Measurements from ENCODE around the gene IFNE. TPM values are rescaled to one million over a fixed set of nuclear protein-coding genes. Genes with fewer than 3 reads are reported as not detected.

Gene IFNE
- not detected in 2 replicates for total RNA-seq

DNA sequence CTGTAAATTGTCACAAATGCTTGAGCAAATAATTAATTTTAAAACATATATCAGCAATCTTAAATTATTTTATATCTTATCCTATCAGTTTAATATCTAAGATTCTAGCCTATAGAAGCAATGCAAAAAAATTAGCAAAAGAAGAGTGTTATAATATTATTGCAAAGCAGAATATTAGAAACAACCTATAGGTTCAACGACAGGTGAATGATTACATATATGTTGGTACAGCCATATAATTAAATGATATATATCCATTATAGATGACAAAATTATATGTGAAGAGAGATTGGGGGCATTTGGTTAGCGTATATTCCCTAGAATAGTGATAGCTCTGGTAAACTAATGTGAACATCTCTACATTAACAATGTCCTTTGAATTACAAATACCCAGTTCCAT, at the start of gene IFNE:
Gene IFNE, minus strand, starts transcription at position 101 of the 400 bp plus-strand sequence. CDS start 619 bp downstream, outside the sequence.
- no peaks in the 10 kb centered on the region for H3K9me3 Mint-ChIP-seq
- no peak for DNase-seq
- peaks cover 9% of the 10 kb centered on the region for H3K27me3 Mint-ChIP-seq
- H3K36me3 Mint-ChIP-seq (ENCODE audit: low read depth) = no peaks in the 10 kb centered on the region
- H3K4me3 Mint-ChIP-seq = no peak within 1 kb of the TSS
- H3K27ac Mint-ChIP-seq = no peak within 1 kb of the TSS
- peaks cover 2% of the 10 kb centered on the region for H3K4me1 Mint-ChIP-seq
- intact Hi-C loops (cut with micrococcal nuclease) = no loop called here

DNA sequence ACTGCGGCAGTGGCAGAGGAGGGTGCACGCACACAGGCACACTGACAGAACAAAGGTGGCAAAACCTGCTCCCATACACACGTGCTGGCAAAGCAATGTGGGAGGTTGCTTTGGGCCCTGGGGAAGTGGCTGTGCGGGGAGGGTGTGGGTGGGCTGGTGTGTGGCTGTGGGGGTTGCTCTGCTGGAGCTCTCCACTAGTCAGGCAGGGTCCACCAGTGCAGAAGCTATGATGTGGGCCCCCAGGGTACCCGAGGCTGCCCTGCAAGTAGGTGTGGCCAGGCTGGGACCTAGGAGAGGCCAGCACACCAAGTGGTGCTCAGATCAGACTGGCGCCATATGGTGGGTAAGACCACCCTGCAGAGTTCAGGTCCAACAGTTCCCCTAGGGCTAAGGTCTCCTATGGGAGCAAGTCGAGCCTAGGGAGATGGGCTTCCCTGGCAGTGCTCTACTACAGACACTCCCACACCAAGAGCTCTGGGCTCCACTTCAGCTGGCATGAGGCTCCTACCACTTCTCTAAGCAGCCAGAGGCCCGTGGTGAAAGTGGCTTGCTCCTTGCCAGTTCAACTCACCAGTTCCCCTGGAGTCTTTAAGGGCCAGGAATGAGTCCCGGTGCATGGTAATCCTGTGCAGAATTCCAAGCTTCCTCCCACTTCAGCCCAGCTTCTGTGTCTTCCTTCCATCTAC, 46.2 kb upstream of the IFNE start:
- H3K36me3 Mint-ChIP-seq (ENCODE audit: low read depth) = no peaks in the 10 kb centered on the region
- H3K9me3 Mint-ChIP-seq = peaks cover 4% of the 10 kb centered on the region
- DNase-seq = no peak
- H3K27me3 Mint-ChIP-seq = no peaks in the 10 kb centered on the region
- intact Hi-C loops (cut with micrococcal nuclease) = no loop called here
- no peak overlapping the region for H3K27ac Mint-ChIP-seq
- no peaks in the 10 kb centered on the region for H3K4me1 Mint-ChIP-seq
- H3K4me3 Mint-ChIP-seq = no peak overlapping the region

DNA sequence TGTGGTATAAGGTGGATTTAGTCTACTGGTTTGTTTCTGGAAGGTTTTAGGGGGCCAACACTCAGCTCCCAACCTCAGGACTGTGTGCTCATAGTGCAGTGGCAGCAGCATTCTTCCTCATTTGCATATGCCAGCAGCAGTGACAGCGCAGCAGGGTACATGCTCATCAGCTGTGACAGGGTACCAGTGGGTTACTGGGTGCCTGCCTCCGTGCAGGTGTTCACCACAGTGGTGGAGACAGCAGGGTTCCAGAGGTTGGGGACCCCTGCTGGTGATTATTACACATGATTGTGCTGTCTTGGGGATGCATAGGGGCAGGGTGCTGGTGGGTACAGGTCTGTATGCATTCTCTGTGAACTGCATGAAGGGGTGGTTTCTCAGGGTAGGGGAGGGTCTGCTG, 45.5 kb upstream of the IFNE start:
- Mint-ChIP-seq H3K4me1 (no peaks in the 10 kb centered on the region), H3K4me3 (no peak overlapping the region), H3K27ac (no peak overlapping the region), H3K9me3 (peaks cover 4% of the 10 kb centered on the region), H3K27me3 (no peaks in the 10 kb centered on the region), H3K36me3 (ENCODE audit: low read depth) (no peaks in the 10 kb centered on the region)
- DNase-seq = no peak
- intact Hi-C loops (cut with micrococcal nuclease) = no loop called here

GRCh38 chr9:21525174-21525573, 43.1 kb upstream of the IFNE start:
- H3K27ac Mint-ChIP-seq = no peak overlapping the region
- intact Hi-C loops (cut with micrococcal nuclease) = no loop called here
- no peak overlapping the region for H3K4me3 Mint-ChIP-seq

DNA sequence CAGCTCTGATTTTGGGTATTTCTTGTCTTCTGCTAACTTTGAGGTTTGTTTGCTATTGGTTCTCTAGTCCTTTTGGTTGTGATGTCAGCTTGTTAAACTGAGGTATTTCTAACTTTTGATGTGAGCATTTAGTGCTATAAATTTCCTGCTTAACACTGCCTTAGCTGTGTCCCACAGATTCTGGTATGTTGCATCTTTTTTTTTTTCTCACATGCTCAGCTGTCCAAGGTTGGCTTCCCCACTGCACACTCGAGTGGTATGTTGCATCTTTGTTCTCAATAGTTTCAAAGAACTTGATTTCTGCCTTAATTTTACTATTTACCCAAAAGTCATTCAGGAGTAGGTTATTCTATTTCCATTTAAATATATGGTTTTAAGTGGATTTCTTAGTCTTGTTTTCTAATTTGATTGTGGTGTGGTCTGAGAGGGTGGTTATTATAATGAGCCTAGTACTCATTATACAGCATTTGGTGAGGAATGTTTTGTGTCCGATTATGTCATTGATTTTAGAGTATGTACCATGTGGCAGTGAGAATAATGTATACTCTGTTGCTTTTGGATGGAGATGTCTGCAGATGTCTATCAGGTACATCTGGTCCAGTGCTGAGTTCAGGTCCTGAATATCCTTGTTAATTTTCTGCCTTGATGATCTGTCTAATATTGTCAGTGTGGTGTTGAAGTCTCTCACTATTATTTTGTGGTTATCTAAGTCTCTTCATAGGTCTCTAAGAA, 42.2 kb upstream of the IFNE start:
- H3K4me1 Mint-ChIP-seq = no peaks in the 10 kb centered on the region
- H3K36me3 Mint-ChIP-seq (ENCODE audit: low read depth) = no peaks in the 10 kb centered on the region
- DNase-seq = no peak
- peaks cover 4% of the 10 kb centered on the region for H3K9me3 Mint-ChIP-seq
- intact Hi-C loops (cut with micrococcal nuclease) = no loop called here
- peaks cover 3% of the 10 kb centered on the region for H3K27me3 Mint-ChIP-seq
- H3K27ac Mint-ChIP-seq = no peak overlapping the region
- no peak overlapping the region for H3K4me3 Mint-ChIP-seq

More at GRCh38 chr9:21525174-21525573, 43.1 kb upstream of the IFNE start:
- Mint-ChIP-seq H3K36me3 (ENCODE audit: low read depth) (no peaks in the 10 kb centered on the region), H3K9me3 (peaks cover 4% of the 10 kb centered on the region), H3K27me3 (peaks cover 3% of the 10 kb centered on the region), H3K4me1 (no peaks in the 10 kb centered on the region)
- DNase-seq = no peak

DNA sequence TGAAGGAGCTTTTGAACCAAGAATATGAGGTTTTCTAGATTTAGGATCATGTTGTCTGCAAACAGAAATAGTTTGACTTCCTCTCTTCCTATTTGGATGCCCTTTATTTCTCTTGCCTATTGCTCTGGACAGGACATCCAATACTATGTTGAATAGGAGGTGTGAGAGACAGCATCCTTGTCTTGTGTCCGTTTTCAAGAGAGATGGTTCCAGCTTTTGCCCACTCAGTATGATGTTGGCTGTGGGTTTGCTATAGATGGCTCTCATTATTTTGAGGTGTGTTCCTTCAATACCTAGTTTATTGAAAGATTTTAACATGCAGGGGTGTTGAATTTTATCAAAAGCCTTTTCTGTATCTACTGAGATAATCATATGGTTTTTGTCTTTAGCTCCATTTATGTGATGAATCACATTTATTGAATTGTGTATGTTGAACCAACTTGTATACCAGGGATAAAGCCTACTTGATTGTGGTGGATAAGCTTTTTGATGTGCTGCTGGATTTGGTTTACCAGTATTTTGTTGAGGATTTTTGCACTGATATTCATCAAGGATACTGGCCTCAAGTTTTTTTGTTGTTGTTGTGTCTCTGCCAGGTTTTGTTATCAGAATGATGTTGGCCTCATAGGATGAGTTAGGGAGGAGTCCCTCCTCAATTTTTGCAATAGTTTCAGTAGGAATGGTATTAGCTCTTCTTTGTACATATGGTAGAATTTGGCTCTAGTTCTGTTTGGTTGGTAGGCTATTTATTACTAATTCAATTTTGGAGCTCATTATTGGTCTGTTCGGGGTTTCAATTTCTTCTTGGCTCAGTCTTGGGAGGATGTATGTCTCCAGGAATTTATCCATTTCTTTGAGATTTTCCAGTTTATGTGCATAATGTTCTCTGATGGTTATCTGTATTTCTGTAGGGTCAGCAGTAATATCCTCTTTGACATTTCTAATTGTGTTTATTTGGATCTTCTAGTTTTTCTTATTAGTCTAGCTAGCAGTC, 41.2 kb upstream of the IFNE start:
- Mint-ChIP-seq H3K4me3 (no peak overlapping the region), H3K36me3 (ENCODE audit: low read depth) (no peaks in the 10 kb centered on the region), H3K4me1 (no peaks in the 10 kb centered on the region), H3K27ac (no peak overlapping the region), H3K9me3 (peaks cover 4% of the 10 kb centered on the region), H3K27me3 (peaks cover 3% of the 10 kb centered on the region)
- intact Hi-C loops (cut with micrococcal nuclease) = no loop called here
- DNase-seq = no peak

- Mint-ChIP-seq H3K4me3 (no peak overlapping the region), H3K36me3 (ENCODE audit: low read depth) (no peaks in the 10 kb centered on the region), H3K4me1 (no peaks in the 10 kb centered on the region), H3K27ac (no peak overlapping the region), H3K27me3 (peaks cover 3% of the 10 kb centered on the region), H3K9me3 (peaks cover 4% of the 10 kb centered on the region)
- intact Hi-C loops (cut with micrococcal nuclease) = no loop called here
- DNase-seq = no peak
Measured at GRCh38 chr9:21522348-21522747, 40.2 kb upstream of the IFNE start.

DNA sequence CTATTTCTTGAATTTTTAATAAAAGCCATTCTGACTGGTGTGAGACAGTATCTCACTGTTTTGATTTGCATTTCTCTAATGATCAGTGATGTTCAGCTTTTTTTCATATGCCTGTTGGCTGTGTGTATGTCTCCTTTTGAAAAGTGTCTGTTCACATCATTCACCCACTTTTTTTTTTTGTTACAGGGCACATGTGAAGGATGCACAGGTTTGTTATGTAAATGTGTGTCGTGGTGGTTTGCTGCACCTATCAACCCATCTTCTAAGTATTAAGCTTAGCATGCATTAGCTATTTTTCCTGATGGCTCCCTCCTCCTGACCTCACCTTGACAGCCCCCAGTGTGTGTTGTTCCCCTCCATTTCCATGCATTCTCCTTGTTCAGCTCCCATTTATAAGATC, 39.3 kb upstream of the IFNE start:
- no peak overlapping the region for H3K27ac Mint-ChIP-seq
- peaks cover 3% of the 10 kb centered on the region for H3K27me3 Mint-ChIP-seq
- H3K9me3 Mint-ChIP-seq = no peaks in the 10 kb centered on the region
- DNase-seq = no peak
- H3K36me3 Mint-ChIP-seq (ENCODE audit: low read depth) = no peaks in the 10 kb centered on the region
- H3K4me3 Mint-ChIP-seq = no peak overlapping the region
- intact Hi-C loops (cut with micrococcal nuclease) = no loop called here
- no peaks in the 10 kb centered on the region for H3K4me1 Mint-ChIP-seq

- intact Hi-C loops (cut with micrococcal nuclease) = no loop called here
- Mint-ChIP-seq H3K9me3 (no peaks in the 10 kb centered on the region), H3K4me1 (no peaks in the 10 kb centered on the region), H3K36me3 (ENCODE audit: low read depth) (no peaks in the 10 kb centered on the region), H3K4me3 (no peak overlapping the region), H3K27ac (no peak overlapping the region), H3K27me3 (peaks cover 3% of the 10 kb centered on the region)
- DNase-seq = no peak
Measured at GRCh38 chr9:21520501-21521228, 38.6 kb upstream of the IFNE start.

DNA sequence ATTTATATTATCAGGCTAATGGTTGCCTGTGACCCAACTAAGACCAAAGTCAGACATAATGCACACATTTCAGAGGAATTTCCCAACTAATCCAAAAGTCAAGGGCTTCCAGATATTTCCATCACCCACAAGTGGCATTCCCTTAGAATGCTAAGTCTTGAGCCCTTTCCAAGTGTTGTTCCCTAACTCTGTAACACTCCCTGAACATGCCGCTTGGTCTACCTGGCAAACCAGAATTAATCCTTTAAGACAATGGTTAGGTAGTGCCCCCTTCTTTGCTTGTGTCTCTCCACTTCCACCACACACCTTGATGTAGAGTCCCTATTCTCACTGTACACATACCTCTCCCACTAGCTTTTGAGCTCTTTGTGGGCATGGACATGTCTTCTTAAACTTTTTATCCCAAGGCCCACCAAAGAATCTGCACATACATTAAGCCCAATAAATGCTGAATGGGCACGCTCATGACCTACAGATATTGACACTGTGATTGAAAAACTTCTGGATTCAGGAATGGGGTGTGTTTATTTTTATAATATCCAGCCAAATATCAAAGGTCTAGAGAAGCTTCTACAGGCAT, 37.8 kb upstream of the IFNE start:
- peaks cover 3% of the 10 kb centered on the region for H3K27me3 Mint-ChIP-seq
- intact Hi-C loops (cut with micrococcal nuclease) = no loop called here
- no peaks in the 10 kb centered on the region for H3K4me1 Mint-ChIP-seq
- no peak overlapping the region for H3K4me3 Mint-ChIP-seq
- no peaks in the 10 kb centered on the region for H3K9me3 Mint-ChIP-seq
- H3K27ac Mint-ChIP-seq = no peak overlapping the region
- no peaks in the 10 kb centered on the region for H3K36me3 Mint-ChIP-seq (ENCODE audit: low read depth)
- no peak for DNase-seq

- no peak overlapping the region for H3K27ac Mint-ChIP-seq
- no peak overlapping the region for H3K4me3 Mint-ChIP-seq
- no peaks in the 10 kb centered on the region for H3K4me1 Mint-ChIP-seq
- peaks cover 3% of the 10 kb centered on the region for H3K27me3 Mint-ChIP-seq
- DNase-seq = no peak
- no peaks in the 10 kb centered on the region for H3K9me3 Mint-ChIP-seq
- H3K36me3 Mint-ChIP-seq (ENCODE audit: low read depth) = no peaks in the 10 kb centered on the region
- intact Hi-C loops (cut with micrococcal nuclease) = no loop called here
Measured at GRCh38 chr9:21516796-21517195, 34.7 kb upstream of the IFNE start.

- Mint-ChIP-seq H3K4me1 (no peaks in the 10 kb centered on the region), H3K9me3 (no peaks in the 10 kb centered on the region), H3K27ac (no peak overlapping the region), H3K36me3 (ENCODE audit: low read depth) (no peaks in the 10 kb centered on the region), H3K27me3 (peaks cover 2% of the 10 kb centered on the region), H3K4me3 (no peak overlapping the region)
- intact Hi-C loops (cut with micrococcal nuclease) = no loop called here
- no peak for DNase-seq
Measured at GRCh38 chr9:21513431-21513830, 31.3 kb upstream of the IFNE start.

DNA sequence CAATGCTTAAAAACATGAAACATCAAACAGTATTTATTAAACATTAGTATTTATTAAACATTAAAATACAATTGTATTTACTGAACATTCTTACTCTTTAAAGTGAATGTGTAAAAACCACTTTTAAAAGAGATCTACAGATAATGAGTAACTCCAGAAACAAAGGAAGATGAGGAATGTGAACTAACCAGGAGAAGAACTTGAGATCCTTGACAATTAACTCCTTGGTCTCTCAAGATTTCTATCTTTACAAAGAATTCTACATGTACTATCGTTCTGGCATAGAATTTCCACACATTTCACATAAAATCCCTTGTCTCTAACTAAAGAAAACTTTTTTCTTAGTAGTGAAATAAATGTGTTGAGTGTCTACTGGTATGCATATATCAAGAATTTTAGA, 28.7 kb upstream of the IFNE start:
- Mint-ChIP-seq H3K27ac (no peak overlapping the region), H3K9me3 (no peaks in the 10 kb centered on the region), H3K4me3 (no peak overlapping the region), H3K4me1 (peaks cover 2% of the 10 kb centered on the region), H3K36me3 (ENCODE audit: low read depth) (no peaks in the 10 kb centered on the region), H3K27me3 (peaks cover 2% of the 10 kb centered on the region)
- no peak for DNase-seq
- intact Hi-C loops (cut with micrococcal nuclease) = no loop called here

Measured in activated CD4-positive, alpha-beta T cell treated with anti-CD3 and anti-CD28 coated beads, Interleukin-2, amount 10 ng/mL, durations not matched to agents 24 days and 14 days (primary cell).